Ishikawa (cell line): Measurements from ENCODE around the gene SLC39A7.

ENCODE experiments used
- CEBPB ChIP-seq: IDR thresholded peaks from 2 replicates; pipeline ENCODE4 v1.6.1; 2012
- CREB1 ChIP-seq: IDR thresholded peaks from 2 replicates; pipeline ENCODE4 v1.6.1; 2012; ENCODE audit warnings: low read depth
- EGR1 ChIP-seq: IDR thresholded peaks from 2 replicates; pipeline ENCODE4 v1.6.1; 2012
- EP300 ChIP-seq: IDR thresholded peaks from 2 replicates; pipeline ENCODE4 v1.6.1; 2012; ENCODE audit warnings: borderline replicate concordance
- FOXM1 ChIP-seq: IDR thresholded peaks from 2 replicates; pipeline ENCODE4 v1.6.1; 2012; ENCODE audit warnings: low read depth, borderline replicate concordance
- MAX ChIP-seq: IDR thresholded peaks from 2 replicates; pipeline ENCODE4 v1.6.1; 2012
- NFIC ChIP-seq: IDR thresholded peaks from 2 replicates; pipeline ENCODE4 v1.6.1; 2012
- RAD21 ChIP-seq: IDR thresholded peaks from 2 replicates; pipeline ENCODE4 v1.6.1; 2012; ENCODE audit warnings: low read depth
- REST ChIP-seq: IDR thresholded peaks from 2 replicates; pipeline ENCODE4 v1.6.1; 2012; ENCODE audit warnings: low read depth, mild to moderate bottlenecking
- TAF1 ChIP-seq: IDR thresholded peaks from 2 replicates; pipeline ENCODE4 v1.6.1; 2012; ENCODE audit warnings: low read depth, mild to moderate bottlenecking
- TCF12 ChIP-seq: IDR thresholded peaks from 2 replicates; pipeline ENCODE4 v1.6.1; 2012; ENCODE audit warnings: low read depth
- TEAD4 ChIP-seq: IDR thresholded peaks from 2 replicates; pipeline ENCODE4 v1.6.1; 2012
- USF1 ChIP-seq: IDR thresholded peaks from 2 replicates; pipeline ENCODE4 v1.6.1; 2012
- YY1 ChIP-seq: IDR thresholded peaks from 2 replicates; pipeline ENCODE4 v1.6.1; 2012; ENCODE audit warnings: low read depth
- ZBTB7A ChIP-seq: IDR thresholded peaks from 2 replicates; pipeline ENCODE4 v1.6.1; 2012; ENCODE audit warnings: low read depth

Gene SLC39A7

GRCh38 chr6:33164176-33164575, 36.5 kb upstream of the SLC39A7 start:
- no peak for TF ChIP-seq TCF12
- no peak for TF ChIP-seq ZBTB7A
- TF ChIP-seq USF1 = no peak

- TF ChIP-seq FOXM1 = no peak
- no peak for TF ChIP-seq REST
- TF ChIP-seq MAX = no peak
- TF ChIP-seq USF1 = no peak; the same call in 1 of the 2 replicates
- no peak for TF ChIP-seq TAF1
- TF ChIP-seq RAD21 = no peak
- no peak for TF ChIP-seq EP300
- TF ChIP-seq CEBPB = no peak
- no peak for TF ChIP-seq EGR1
- TF ChIP-seq TCF12 = no peak
- no peak for TF ChIP-seq ZBTB7A
- TF ChIP-seq YY1 = no peak
- no peak for TF ChIP-seq TEAD4
- no peak for TF ChIP-seq CREB1
- TF ChIP-seq NFIC = no peak
Measured at GRCh38 chr6:33164665-33165373, 35.8 kb upstream of the SLC39A7 start.

GRCh38 chr6:33165581-33166258, 34.9 kb upstream of the SLC39A7 start:
- no peak for TF ChIP-seq REST
- no peak for TF ChIP-seq ZBTB7A
- no peak for TF ChIP-seq TEAD4
- TF ChIP-seq CEBPB = no peak
- TF ChIP-seq MAX = no peak
- no peak for TF ChIP-seq FOXM1
- no peak for TF ChIP-seq USF1
- TF ChIP-seq TCF12 = no peak
- no peak for TF ChIP-seq EGR1
- TF ChIP-seq NFIC = no peak
- TF ChIP-seq TAF1 = no peak
- TF ChIP-seq EP300 = no peak

GRCh38 chr6:33166363-33166762, 34.3 kb upstream of the SLC39A7 start:
- TF ChIP-seq TAF1 = no peak
- no peak for TF ChIP-seq ZBTB7A
- no peak for TF ChIP-seq EGR1
- TF ChIP-seq FOXM1 = no peak
- no peak for TF ChIP-seq TEAD4
- no peak for TF ChIP-seq REST
- TF ChIP-seq NFIC = no peak
- TF ChIP-seq TCF12 = no peak
- TF ChIP-seq RAD21 = no peak
- no peak for TF ChIP-seq EP300
- no peak for TF ChIP-seq MAX
- TF ChIP-seq USF1 = no peak
- TF ChIP-seq CREB1 = no peak
- TF ChIP-seq YY1 = no peak
- no peak for TF ChIP-seq CEBPB
